Panc1 (cell line): ENCODE results near the gene METAP1.

Experiments used
- POLR2AphosphoS5 ChIP-seq: IDR thresholded peaks from 2 replicates; pipeline ENCODE4 v1.6.1; 2012; ENCODE audit warnings: mild to moderate bottlenecking, low read depth, low read length, moderate library complexity
- SIN3A ChIP-seq: IDR thresholded peaks from 2 replicates; pipeline ENCODE4 v1.6.1; 2012; ENCODE audit warnings: low read depth, mild to moderate bottlenecking, low read length, moderate library complexity, borderline replicate concordance; ENCODE audit not compliant: insufficient read depth
- TCF7L2 ChIP-seq: IDR thresholded peaks from 2 replicates; pipeline ENCODE4 v1.6.1; 2011; ENCODE audit warnings: mild to moderate bottlenecking, low read depth, low read length, inconsistent platforms
- TF ChIP-seq, protein P1 (sequence below): fragments of 450-650 bp; IDR thresholded peaks from 2 replicates; pipeline ENCODE4 v1.5.1; 2017; ENCODE audit warnings: mild to moderate bottlenecking
- TF ChIP-seq, protein P2 (sequence below), 2 experiments: IDR thresholded peaks; 2 replicates each; pipeline ENCODE4 v1.6.1; 2011 to 2012; ENCODE audit warnings: low read depth in 2 of 2, control low read depth in 1 of 2, low read length in 1 of 2, mild to moderate bottlenecking in 1 of 2, moderate library complexity in 1 of 2; ENCODE audit not compliant: insufficient read depth in 1 of 2

DNA sequence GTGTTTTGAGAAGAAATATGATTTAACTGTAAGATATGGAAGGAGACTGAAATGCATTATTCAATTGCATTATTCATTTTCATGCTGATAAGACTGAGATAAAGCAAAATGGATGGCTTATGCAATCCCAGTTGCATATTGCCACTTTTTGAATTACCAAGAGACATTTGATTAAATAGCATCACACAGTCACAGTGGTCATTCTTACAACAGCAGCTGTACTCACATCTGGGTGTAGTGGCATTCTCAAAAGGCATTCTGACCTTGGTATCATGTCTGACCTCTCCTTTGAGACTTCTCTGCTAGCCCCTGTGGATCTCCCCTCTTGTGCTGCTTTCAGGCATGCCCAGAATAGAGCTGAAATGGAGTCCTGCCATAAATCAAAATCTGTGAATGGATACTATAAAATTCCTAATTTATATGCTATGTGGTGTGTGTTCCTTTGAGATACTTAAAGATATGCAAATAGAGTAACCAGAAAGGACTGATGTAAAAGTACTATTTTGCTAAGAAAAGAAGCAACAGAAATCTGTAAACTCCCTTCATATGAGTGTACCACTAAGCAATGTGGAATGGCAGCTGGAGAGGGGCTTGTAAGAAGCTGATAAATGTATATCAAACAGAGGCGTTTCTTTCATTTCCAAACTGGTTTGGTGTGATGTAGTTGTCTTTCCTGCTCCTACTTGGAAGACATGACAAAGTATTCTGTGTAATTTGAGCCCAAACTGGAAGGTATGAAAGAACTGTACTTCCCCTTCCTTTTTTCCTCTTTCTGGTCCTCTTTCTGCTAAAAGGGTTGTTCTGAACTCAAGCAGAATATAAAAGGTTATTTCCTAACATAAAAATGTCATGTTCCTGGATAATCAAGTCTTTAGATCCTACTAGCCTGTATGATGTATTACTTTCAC lies 25.4 kb upstream of the METAP1 start:
- TF ChIP-seq TCF7L2: no peak
- TF ChIP-seq SIN3A: no peak
- TF ChIP-seq, protein P1, sequence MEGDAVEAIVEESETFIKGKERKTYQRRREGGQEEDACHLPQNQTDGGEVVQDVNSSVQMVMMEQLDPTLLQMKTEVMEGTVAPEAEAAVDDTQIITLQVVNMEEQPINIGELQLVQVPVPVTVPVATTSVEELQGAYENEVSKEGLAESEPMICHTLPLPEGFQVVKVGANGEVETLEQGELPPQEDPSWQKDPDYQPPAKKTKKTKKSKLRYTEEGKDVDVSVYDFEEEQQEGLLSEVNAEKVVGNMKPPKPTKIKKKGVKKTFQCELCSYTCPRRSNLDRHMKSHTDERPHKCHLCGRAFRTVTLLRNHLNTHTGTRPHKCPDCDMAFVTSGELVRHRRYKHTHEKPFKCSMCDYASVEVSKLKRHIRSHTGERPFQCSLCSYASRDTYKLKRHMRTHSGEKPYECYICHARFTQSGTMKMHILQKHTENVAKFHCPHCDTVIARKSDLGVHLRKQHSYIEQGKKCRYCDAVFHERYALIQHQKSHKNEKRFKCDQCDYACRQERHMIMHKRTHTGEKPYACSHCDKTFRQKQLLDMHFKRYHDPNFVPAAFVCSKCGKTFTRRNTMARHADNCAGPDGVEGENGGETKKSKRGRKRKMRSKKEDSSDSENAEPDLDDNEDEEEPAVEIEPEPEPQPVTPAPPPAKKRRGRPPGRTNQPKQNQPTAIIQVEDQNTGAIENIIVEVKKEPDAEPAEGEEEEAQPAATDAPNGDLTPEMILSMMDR: no peak
- TF ChIP-seq, protein P2, sequence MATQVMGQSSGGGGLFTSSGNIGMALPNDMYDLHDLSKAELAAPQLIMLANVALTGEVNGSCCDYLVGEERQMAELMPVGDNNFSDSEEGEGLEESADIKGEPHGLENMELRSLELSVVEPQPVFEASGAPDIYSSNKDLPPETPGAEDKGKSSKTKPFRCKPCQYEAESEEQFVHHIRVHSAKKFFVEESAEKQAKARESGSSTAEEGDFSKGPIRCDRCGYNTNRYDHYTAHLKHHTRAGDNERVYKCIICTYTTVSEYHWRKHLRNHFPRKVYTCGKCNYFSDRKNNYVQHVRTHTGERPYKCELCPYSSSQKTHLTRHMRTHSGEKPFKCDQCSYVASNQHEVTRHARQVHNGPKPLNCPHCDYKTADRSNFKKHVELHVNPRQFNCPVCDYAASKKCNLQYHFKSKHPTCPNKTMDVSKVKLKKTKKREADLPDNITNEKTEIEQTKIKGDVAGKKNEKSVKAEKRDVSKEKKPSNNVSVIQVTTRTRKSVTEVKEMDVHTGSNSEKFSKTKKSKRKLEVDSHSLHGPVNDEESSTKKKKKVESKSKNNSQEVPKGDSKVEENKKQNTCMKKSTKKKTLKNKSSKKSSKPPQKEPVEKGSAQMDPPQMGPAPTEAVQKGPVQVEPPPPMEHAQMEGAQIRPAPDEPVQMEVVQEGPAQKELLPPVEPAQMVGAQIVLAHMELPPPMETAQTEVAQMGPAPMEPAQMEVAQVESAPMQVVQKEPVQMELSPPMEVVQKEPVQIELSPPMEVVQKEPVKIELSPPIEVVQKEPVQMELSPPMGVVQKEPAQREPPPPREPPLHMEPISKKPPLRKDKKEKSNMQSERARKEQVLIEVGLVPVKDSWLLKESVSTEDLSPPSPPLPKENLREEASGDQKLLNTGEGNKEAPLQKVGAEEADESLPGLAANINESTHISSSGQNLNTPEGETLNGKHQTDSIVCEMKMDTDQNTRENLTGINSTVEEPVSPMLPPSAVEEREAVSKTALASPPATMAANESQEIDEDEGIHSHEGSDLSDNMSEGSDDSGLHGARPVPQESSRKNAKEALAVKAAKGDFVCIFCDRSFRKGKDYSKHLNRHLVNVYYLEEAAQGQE (IDR thresholded peaks at IDR 0.05; ENCODE audit: insufficient read depth in 1 of 2, low read depth in 2 of 2, low read length in 1 of 2): no peak
- no peak for TF ChIP-seq POLR2AphosphoS5
